Stimulated activated naive CD8-positive, alpha-beta T cell treated with anti-CD3 and anti-CD28 coated beads, Interleukin-15, Interleukin-2, amounts not matched to agents 100 ng/mL and 50 ng/mL, for 24 hours (primary cell): ENCODE data around the gene MARVELD3.
"Not testable (repeated sequence)": the region's sequence is repeated elsewhere in the genome, so short reads cannot be mapped to it uniquely, and the experiment has no call there.

Experiments
- H3K27ac Mint-ChIP-seq: one replicate; pipeline ENCODE4 v1.8.0; 2021; ENCODE audit warnings: mild to moderate bottlenecking, mixed read lengths
- H3K27me3 Mint-ChIP-seq: one replicate; pipeline ENCODE4 v1.8.0; 2021; ENCODE audit warnings: mixed read lengths
- H3K36me3 Mint-ChIP-seq: one replicate; pipeline ENCODE4 v1.8.0; 2021; ENCODE audit warnings: low read depth, mixed read lengths
- H3K4me1 Mint-ChIP-seq: one replicate; pipeline ENCODE4 v1.8.0; 2021; ENCODE audit warnings: low read depth, mixed read lengths
- H3K4me3 Mint-ChIP-seq: one replicate; pipeline ENCODE4 v1.8.0; 2021; ENCODE audit warnings: mild to moderate bottlenecking, mixed read lengths
- H3K9me3 Mint-ChIP-seq: one replicate; pipeline ENCODE4 v1.8.0; 2021; ENCODE audit warnings: mixed read lengths

The MARVELD3 gene, protein sequence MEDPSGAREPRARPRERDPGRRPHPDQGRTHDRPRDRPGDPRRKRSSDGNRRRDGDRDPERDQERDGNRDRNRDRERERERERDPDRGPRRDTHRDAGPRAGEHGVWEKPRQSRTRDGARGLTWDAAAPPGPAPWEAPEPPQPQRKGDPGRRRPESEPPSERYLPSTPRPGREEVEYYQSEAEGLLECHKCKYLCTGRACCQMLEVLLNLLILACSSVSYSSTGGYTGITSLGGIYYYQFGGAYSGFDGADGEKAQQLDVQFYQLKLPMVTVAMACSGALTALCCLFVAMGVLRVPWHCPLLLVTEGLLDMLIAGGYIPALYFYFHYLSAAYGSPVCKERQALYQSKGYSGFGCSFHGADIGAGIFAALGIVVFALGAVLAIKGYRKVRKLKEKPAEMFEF

DNA sequence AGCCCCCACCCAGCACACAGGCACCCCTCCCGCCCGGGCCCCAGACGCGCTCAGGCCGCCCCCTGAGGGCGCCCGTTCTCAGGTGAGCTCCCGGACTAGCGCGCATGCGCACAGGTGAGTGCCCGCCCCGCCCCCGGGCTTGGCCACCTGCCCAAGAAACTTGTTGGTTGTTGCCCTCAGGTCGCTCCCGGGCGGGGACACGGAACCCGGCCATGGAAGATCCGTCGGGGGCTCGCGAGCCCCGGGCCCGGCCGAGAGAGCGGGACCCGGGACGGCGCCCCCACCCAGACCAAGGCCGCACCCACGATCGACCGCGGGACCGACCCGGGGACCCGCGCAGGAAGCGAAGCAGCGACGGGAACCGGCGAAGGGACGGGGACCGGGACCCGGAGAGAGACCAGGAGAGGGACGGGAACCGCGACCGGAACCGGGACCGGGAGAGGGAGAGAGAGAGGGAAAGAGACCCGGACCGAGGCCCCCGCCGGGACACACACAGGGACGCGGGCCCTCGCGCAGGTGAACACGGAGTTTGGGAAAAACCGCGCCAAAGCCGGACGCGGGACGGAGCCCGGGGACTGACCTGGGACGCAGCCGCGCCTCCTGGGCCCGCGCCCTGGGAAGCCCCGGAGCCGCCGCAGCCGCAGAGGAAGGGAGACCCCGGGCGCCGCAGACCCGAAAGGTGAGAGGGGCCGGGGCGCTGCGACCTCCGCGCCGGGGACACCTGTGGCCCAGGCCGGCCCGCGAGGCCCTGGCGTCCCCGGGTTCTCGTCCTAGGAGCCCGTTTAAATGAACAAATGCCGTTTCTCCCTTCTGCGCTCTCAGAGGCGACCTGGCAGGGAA lies at the start of gene MARVELD3:
Gene MARVELD3, plus strand, starts transcription at position 167 of the 840 bp plus-strand sequence. Its CDS starts 46 bp downstream, at position 213.
- Mint-ChIP-seq H3K36me3 (no peaks in the 10 kb centered on the region), H3K9me3 (no peaks in the 10 kb centered on the region), H3K27ac (no peak within 1 kb of the TSS), H3K4me3 (peak within 1 kb of the TSS; percentile 23), H3K4me1 (peaks cover 10% of the 10 kb centered on the region), H3K27me3 (peaks cover 23% of the 10 kb centered on the region)

DNA sequence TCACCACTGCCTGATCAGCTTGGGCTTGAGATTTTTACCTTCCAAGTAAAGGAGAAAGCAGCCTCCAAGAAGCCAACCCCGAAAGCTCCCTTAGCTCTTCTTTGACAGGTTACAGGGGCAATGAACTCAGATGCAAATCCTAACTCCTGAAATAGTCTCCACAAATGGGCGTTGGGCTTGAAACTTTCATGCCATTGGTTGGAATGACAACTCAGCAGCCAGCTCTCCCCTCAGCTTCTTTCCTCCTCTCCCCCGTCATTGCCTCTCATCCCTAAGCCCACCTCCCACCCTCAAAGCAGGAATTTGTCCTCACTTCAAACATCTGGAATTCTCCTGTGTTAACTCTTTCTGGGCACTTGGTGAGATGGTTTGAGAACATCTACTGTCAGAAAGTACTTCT lies 49.0 kb upstream of the MARVELD3 start, which contains the start of gene TAT:
Gene TAT, minus strand, starts transcription at position 122 of the 400 bp plus-strand sequence. CDS start 677 bp downstream, outside the sequence.
- H3K9me3 Mint-ChIP-seq, result no peaks in the 10 kb centered on the region
- H3K4me1 Mint-ChIP-seq, result no peaks in the 10 kb centered on the region
- no peak within 1 kb of the TSS for H3K4me3 Mint-ChIP-seq
- no peaks in the 10 kb centered on the region for H3K36me3 Mint-ChIP-seq
- no peak within 1 kb of the TSS for H3K27ac Mint-ChIP-seq
- peaks cover 10% of the 10 kb centered on the region for H3K27me3 Mint-ChIP-seq

DNA sequence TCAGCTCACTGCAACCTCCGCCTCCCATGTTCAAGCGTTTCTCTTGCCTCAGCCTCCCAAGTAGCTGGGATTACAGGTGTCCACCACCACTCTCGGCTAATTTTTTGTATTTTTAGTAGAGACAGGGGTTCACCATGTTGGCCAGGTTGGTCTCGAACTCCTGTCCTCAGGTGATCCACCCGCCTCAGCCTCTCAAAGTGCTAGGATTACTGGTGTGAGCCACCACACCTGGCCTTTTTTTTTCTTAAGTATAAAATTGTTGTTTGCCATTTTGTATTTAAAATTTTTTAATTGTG lies 43.5 kb upstream of the MARVELD3 start:
- H3K4me3 Mint-ChIP-seq, H3K36me3 Mint-ChIP-seq, H3K4me1 Mint-ChIP-seq, H3K27ac Mint-ChIP-seq, H3K9me3 Mint-ChIP-seq: not testable (repeated sequence)
- H3K27me3 Mint-ChIP-seq, result peaks cover 37% of the 10 kb centered on the region

DNA sequence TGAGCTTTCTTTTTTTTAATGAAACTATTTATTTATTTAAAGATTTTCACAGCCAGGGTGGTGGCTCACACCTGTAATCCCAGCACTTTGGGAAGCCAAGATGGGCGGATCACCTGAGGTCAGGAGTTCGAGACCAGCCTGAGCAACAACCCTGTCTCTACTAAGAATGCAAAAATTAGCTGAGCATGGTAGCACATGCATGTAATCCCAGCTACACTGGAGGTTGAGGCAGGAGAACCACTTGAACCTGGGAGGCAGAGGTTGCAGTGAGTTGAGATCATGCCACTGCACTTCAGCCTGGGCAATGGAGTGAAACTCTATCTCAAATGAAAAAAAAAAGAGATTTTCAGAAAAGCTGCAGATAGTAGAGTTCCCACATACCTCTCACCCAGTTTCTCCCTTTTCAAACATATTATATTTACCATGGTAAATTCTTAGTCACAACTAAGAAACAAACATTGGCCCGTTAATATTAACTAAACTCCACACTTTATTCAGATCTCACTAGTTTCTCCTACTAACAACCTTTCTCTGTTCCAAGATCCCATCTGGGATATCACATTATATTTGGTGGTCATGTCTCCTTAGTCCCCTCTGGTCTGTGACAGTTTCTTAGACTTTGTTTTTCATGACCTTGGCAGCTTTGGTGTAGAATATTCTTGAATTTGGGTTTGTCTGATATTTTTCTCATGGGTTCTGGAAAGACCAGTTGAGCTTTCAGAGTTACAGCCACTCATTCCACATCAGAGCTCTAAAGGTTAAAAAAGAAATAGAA lies 41.3 kb upstream of the MARVELD3 start:
- H3K36me3 Mint-ChIP-seq, result no peaks in the 10 kb centered on the region
- H3K4me1 Mint-ChIP-seq, result no peaks in the 10 kb centered on the region
- H3K27ac Mint-ChIP-seq, result no peak overlapping the region
- H3K4me3 Mint-ChIP-seq, result no peak overlapping the region
- H3K27me3 Mint-ChIP-seq, result peaks cover 46% of the 10 kb centered on the region
- no peaks in the 10 kb centered on the region for H3K9me3 Mint-ChIP-seq

DNA sequence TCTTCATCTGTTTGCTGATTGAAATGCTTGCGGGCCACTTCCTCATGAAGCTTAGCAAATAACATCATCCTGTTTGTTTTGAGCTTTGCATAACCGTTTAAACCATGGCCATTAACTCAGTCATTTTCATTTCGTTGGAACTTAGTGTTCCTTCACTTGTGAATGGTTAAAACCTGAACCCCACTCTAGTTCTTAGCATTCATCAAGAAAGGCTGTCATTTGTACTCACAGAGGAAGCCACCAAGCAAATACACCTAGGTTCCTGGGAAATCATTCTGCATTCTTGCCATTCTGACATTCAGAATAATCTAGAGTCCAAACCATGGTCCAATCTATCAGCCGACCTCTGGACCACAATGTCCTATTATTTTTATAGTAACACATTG lies 40.7 kb upstream of the MARVELD3 start:
- no peaks in the 10 kb centered on the region for H3K4me1 Mint-ChIP-seq
- no peak overlapping the region for H3K4me3 Mint-ChIP-seq
- H3K9me3 Mint-ChIP-seq, result no peaks in the 10 kb centered on the region
- H3K27ac Mint-ChIP-seq, result no peak overlapping the region
- H3K36me3 Mint-ChIP-seq, result no peaks in the 10 kb centered on the region
- H3K27me3 Mint-ChIP-seq, result peaks cover 44% of the 10 kb centered on the region

DNA sequence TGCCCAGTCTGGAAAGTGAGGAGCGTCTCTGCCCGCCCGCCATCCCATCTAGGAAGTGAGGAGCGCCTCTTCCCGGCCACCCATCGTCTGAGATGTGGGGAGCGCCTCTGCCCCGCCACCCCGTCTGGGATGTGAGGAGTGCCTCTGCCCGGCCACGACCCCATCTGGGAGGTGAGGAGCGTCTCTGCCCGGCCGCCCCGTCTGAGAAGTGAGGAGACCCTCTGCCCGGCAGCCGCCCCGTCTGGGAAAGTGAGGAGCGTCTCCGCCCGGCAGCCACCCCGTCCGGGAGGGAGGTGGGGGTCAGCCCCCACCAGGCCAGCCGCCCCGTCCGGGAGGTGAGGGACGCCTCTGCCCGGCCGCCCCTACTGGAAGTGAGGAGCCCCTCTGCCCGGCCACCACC lies 36.6 kb upstream of the MARVELD3 start:
- H3K27me3 Mint-ChIP-seq, result peaks cover 59% of the 10 kb centered on the region
- H3K4me3 Mint-ChIP-seq, H3K9me3 Mint-ChIP-seq, H3K36me3 Mint-ChIP-seq, H3K27ac Mint-ChIP-seq, H3K4me1 Mint-ChIP-seq: not testable (repeated sequence)

DNA sequence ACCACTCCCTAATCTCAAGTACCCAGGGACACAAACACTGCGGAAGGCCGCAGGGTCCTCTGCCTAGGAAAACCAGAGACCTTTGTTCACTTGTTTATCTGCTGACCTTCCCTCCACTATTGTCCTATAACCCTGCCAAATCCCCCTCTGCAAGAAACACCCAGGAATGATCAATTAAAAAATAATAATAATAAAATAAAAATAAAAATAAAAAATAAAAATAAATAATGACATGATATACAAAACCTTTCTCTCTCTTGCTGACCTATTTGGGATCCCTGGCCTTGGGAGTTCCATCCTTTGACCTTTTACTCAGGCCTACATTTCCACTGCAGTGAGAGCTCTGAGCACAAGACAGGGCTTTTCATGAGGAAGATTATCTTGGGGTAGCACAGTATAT lies 35.9 kb upstream of the MARVELD3 start:
- not testable (repeated sequence) for H3K27ac Mint-ChIP-seq, H3K9me3 Mint-ChIP-seq, H3K36me3 Mint-ChIP-seq, H3K4me1 Mint-ChIP-seq, H3K4me3 Mint-ChIP-seq
- H3K27me3 Mint-ChIP-seq, result peaks cover 59% of the 10 kb centered on the region

DNA sequence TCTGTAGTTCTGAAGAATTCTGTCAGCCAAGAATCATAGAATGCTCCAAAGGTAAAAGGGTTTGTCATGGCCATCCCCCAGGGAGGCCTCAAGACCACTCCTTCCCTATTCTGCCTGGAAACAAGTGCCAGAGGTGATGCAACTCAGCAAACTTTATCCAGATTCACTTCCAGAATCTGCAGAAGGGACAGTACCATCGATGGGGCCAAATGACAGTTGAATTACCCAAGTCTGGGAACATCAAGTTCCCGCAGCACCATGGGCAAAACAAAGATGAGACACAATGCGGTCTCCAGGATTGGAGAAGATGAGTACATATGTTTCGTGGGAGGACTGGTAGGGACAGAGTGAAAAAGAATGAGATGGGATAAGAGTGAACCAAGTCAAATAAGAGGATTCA lies 35.4 kb upstream of the MARVELD3 start:
- H3K27me3 Mint-ChIP-seq, result peaks cover 57% of the 10 kb centered on the region
- H3K36me3 Mint-ChIP-seq, result no peaks in the 10 kb centered on the region
- H3K9me3 Mint-ChIP-seq, result no peaks in the 10 kb centered on the region
- no peaks in the 10 kb centered on the region for H3K4me1 Mint-ChIP-seq
- H3K27ac Mint-ChIP-seq, result no peak overlapping the region
- no peak overlapping the region for H3K4me3 Mint-ChIP-seq

DNA sequence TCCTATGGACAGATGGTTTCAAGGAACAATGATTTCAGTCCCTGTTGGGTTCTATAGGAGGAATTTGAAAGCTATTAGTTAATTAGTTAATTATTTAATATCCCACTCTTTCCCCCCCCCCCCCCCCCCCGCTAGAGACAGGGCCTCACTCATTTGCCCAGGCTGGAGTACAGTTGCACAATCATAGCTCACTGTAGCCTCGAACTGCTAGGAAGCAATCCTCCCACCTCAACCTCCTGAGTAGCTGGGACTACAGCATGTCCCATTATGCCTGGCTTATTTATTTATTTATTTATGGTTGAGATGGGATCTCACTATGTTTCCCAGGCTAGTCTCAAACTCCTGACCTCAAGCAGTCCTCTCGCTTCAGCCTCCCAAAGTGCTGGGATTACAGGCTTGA lies 34.1 kb upstream of the MARVELD3 start:
- H3K4me1 Mint-ChIP-seq, result no peaks in the 10 kb centered on the region
- peaks cover 53% of the 10 kb centered on the region for H3K27me3 Mint-ChIP-seq
- no peak overlapping the region for H3K27ac Mint-ChIP-seq
- no peaks in the 10 kb centered on the region for H3K9me3 Mint-ChIP-seq
- H3K4me3 Mint-ChIP-seq, result no peak overlapping the region
- H3K36me3 Mint-ChIP-seq, result no peaks in the 10 kb centered on the region

DNA sequence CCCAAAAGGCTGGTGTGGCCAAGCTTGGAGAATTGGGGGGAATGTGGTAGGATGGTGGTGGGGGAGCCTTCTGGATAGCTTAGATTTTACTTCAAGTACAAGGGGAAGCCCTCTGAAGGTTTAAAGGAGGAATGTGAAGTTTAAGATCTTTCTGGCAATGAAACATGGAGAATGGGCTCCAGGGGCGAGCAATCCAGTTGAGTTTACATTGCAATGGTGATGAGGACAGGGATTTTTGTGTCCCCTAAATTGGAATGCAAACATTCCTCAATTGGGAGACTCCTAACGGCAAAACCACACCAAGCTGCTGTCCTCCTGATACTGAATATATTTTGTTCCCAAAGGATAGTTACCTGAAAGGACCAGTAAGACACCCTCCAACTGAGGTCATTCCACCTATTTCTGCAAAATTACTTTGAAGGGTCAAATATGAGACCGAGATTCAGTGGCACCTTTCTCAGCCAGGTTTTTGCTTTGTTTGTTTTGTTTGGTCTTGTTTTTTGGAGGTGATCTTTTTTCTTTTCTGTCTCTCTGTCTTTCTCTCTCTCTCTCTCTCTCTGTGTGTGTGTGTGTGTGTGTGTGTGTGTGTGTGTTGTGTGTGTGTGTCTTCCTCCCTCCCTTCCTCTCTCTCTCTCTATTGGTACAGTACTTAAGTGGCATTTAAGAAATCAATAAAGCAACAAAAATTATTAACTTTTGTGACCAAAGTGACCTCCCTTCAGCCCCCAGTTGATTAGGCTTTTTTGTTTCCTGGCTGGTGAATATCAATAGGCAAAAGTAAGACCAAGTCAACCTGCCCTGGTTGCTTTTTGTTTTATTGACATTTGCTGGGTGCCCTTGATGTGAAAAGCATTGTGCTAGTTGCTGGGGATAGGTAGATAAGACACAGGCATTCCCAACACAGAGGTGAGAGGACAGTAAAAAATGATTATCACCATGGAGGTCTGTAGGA lies 32.7 kb upstream of the MARVELD3 start:
- Mint-ChIP-seq H3K9me3 (no peaks in the 10 kb centered on the region), H3K4me3 (no peak overlapping the region), H3K27ac (no peak overlapping the region), H3K27me3 (peaks cover 54% of the 10 kb centered on the region), H3K36me3 (no peaks in the 10 kb centered on the region), H3K4me1 (no peaks in the 10 kb centered on the region)

DNA sequence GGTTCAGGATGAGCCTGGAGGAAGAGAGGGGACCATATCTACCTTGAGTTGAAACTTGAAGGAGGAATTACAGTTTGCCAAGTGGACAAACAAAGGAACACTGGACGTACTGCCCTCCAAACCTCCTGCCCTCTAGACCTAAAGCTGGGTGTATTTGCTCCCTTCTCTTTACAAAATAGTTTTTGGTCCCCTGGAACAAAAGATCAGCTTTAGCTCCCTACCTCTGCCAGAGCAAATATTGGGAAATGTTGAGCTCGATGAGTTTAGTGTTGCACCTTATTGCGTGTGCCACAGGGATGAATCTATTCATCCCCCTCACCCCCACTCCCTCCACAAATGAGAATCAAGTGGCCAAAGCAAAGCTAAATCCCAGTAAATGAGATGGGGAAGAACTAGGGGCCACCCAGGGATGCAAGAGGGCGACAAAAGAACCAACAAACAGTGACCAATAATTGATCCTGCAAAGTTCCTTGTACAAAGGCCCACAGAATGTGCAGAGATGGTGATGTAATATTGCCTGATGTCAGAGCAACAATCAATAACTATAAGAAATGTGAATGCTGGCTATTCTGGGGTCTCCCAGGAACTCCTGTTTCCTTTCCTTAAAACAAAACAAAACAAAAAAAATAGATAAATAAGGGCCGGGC lies 31.9 kb upstream of the MARVELD3 start:
- Mint-ChIP-seq H3K36me3 (no peaks in the 10 kb centered on the region), H3K27me3 (peaks cover 57% of the 10 kb centered on the region), H3K4me3 (no peak overlapping the region), H3K27ac (no peak overlapping the region), H3K9me3 (no peaks in the 10 kb centered on the region), H3K4me1 (no peaks in the 10 kb centered on the region)

DNA sequence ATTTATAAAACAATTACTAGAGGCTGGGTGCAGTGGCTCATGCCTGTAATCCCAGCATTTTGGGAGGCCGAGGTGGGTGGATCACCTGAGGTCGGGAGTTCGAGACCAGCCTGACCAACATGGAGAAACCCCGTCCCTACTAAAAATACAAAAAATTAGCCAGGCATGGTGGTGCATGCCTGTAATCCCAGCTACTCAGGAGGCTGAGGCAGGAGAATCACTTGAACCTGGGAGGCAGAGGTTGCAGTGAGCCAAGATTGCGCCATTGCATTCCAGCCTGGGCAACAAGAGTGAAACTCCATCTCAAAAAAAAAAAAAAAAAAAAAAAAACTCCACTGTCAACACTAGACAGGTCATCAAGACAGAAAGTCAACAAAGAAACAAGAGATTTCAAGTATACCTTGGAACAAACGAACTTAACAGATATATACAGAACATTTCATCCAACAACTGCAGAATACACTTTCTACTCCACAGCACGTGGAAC lies 30.6 kb upstream of the MARVELD3 start:
- not testable (repeated sequence) for H3K9me3 Mint-ChIP-seq, H3K36me3 Mint-ChIP-seq, H3K4me1 Mint-ChIP-seq, H3K27ac Mint-ChIP-seq, H3K4me3 Mint-ChIP-seq
- H3K27me3 Mint-ChIP-seq, result peaks cover 58% of the 10 kb centered on the region

DNA sequence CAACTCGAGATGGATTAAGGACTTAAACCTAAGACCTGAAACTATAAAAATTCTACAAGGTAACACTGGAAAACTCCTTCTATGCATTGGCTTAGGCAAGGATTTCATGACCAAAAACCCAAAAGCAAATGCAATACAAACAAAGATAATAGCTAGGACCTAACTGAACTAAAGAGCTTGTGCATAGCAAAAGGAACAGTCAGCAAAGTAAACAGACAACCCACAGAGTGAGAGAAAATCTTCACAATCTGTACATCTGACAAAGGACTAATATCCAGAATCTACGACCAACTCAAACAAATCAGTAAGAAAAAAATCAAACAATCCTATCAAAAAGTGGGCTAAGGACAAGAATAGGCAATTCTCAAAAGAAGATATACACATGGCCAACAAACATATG lies 27.6 kb upstream of the MARVELD3 start:
- not testable (repeated sequence) for H3K4me1 Mint-ChIP-seq, H3K27ac Mint-ChIP-seq, H3K4me3 Mint-ChIP-seq, H3K9me3 Mint-ChIP-seq, H3K36me3 Mint-ChIP-seq
- peaks cover 39% of the 10 kb centered on the region for H3K27me3 Mint-ChIP-seq

DNA sequence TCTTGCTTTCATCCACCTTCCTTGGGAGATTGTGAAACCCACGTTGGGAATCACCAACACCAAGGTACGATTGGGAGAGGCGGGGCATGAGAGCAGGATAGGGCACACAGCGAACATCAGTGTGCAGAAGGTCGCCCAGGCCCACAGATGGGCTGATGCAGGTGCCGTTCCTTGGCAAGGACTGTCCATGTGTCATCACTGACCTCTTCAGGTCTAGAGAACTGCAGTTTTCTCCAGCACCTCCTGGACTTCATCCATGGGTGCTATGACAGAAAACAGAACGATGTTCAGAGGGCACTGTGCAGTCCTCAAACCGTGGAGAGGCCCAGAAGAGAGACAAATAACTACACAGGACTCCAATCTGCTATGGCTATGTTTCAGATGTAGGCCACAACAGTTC lies 25.2 kb upstream of the MARVELD3 start:
- peaks cover 26% of the 10 kb centered on the region for H3K27me3 Mint-ChIP-seq
- H3K4me3 Mint-ChIP-seq, result no peak overlapping the region
- H3K27ac Mint-ChIP-seq, result no peak overlapping the region
- H3K9me3 Mint-ChIP-seq, result no peaks in the 10 kb centered on the region
- no peaks in the 10 kb centered on the region for H3K36me3 Mint-ChIP-seq
- H3K4me1 Mint-ChIP-seq, result no peaks in the 10 kb centered on the region
